ENCODE results near the gene ZNF200. TPM values are rescaled to one million over a fixed set of nuclear protein-coding genes. Genes with fewer than 3 reads are reported as not detected.

ZNF200 gene
- total RNA-seq, 4 donors from 2014 or later: 5.2 to 10.2 (median 9.1) TPM

DNA sequence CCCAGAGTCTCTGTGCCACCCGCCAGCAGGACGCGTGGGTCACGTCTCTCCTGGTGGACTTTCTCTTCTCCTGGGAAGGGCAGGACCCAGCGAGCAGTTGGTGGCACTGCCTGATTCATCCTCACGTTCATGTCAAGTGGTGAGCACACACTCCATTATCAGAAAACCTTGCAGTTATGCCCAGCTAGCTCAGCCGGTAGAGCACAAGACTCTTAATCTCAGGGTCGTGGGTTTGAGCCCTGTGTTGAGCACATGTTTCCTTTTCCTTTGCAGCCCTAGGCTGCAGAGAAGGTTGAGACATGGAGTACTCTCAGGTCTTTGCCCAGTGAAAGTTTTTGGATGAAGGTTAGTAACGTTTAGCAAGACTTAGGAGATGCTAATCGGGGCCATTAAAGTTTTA lies 39.0 kb downstream of the ZNF200 start:
- peaks cover 0 to 68% of the 10 kb centered on the region in 2 donors for H3K27me3 ChIP-seq
- WGBS, 2 donors: 74 to 77% methylated on average over 7 to 10 of the region's 10 CpGs

DNA sequence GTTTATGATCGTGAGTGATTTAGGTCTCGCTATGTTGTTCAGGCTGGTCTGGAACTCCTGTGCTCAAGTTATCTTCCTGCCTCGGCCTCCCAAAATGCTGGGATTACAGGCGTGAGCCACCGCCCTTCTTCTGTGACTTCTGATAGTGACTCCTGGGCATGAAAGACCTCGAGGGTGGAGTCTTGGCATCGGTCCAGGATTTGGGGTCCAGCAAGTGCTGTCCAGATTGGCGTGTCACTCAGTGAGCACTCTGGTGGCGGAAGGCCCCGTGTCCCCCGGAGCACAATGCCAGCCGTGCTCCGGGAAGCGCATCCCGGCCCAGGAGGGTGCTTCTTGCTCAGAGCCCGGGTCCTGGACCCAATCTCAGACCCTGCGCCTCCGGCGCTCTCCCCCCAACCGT lies 40.2 kb downstream of the ZNF200 start:
- H3K4me1 ChIP-seq: peaks cover 0 to 6% (median under 1%) of the 10 kb centered on the region in 4 donors
- TF ChIP-seq, protein P1, sequence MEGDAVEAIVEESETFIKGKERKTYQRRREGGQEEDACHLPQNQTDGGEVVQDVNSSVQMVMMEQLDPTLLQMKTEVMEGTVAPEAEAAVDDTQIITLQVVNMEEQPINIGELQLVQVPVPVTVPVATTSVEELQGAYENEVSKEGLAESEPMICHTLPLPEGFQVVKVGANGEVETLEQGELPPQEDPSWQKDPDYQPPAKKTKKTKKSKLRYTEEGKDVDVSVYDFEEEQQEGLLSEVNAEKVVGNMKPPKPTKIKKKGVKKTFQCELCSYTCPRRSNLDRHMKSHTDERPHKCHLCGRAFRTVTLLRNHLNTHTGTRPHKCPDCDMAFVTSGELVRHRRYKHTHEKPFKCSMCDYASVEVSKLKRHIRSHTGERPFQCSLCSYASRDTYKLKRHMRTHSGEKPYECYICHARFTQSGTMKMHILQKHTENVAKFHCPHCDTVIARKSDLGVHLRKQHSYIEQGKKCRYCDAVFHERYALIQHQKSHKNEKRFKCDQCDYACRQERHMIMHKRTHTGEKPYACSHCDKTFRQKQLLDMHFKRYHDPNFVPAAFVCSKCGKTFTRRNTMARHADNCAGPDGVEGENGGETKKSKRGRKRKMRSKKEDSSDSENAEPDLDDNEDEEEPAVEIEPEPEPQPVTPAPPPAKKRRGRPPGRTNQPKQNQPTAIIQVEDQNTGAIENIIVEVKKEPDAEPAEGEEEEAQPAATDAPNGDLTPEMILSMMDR (IDR thresholded peaks at IDR 0.05): no peak
- TF ChIP-seq EP300 (IDR thresholded peaks at IDR 0.05) (no peak), POLR2A (IDR thresholded peaks at IDR 0.05) (no peak)
- DNase-seq (ENCODE audit: low spot score in 2 of 2): no peak
- no peak overlapping the region for H3K4me3 ChIP-seq
- no peaks in the 10 kb centered on the region for H3K36me3 ChIP-seq
- H3K9me3 ChIP-seq: peaks cover 0 to 12% (median 0%) of the 10 kb centered on the region in 4 donors
- peaks cover 0 to 80% of the 10 kb centered on the region in 2 donors for H3K27me3 ChIP-seq
- no peak overlapping the region for H3K27ac ChIP-seq
- 82 to 85% methylated on average over 12 to 20 of the region's 20 CpGs for WGBS, 2 donors

More for the DNA sequence above, 39.0 kb downstream of the ZNF200 start:
- DNase-seq (ENCODE audit: low spot score in 2 of 2): no peak
- Histone ChIP-seq H3K9me3 (peaks cover 0 to 13% (median 0%) of the 10 kb centered on the region in 4 donors), H3K4me3 (no peak overlapping the region), H3K36me3 (no peaks in the 10 kb centered on the region), H3K4me1 (no peaks in the 10 kb centered on the region), H3K27ac (no peak overlapping the region)
- no peak for TF ChIP-seq EP300 (IDR thresholded peaks at IDR 0.05)

DNA sequence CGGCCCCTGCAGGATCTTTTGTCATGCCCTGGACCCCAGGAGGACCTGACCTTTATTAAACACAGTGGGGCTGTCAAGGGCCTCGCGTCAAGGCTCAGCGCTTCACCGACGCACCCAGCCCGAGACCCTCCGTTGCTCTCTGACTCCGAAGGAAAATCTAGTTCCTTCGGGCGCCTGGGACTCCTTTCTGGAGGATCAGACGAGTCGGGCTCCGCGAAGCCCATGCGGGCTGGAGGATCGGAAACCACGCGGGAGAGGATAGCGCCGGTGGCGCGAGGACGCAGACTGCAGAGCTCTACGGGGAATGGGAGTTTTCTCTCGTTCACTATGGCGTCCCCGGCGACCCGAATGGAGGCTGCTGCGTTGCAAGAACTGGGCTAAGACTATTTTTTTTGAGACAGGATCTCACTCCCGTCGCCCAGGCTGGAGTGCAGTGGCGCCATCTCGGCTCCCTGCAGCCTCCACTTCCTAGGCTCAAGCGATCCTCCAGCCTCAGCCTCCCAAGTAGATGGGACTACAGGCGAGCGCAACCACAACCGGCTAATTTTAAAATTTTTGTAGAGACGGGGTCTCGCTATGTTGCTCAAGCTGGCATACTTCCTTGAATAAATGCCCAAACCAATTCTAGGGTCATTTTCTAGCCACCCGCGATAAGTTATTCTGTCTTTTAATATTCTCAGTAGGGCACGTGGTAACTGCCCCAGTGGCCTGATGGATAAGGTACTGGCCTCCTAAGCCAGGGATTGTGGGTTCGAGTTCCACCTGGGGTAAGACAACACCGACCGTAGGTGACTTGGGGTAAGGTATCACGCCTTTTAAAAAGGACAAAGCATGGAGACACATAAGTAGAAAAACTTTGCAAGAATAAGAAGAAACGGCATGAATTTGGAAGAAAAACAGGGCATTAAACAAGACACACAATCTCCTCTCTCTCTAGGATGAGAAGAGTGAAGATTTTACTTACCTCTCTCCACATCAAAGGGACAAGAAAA lies 41.4 kb downstream of the ZNF200 start:
- Histone ChIP-seq H3K36me3 (no peaks in the 10 kb centered on the region), H3K9me3 (peaks cover 0 to 12% (median 0%) of the 10 kb centered on the region in 4 donors), H3K27ac (no peak overlapping the region), H3K4me3 (no peak overlapping the region), H3K27me3 (peaks cover 0 to 89% of the 10 kb centered on the region in 2 donors), H3K4me1 (peaks cover 0 to 19% (median 6%) of the 10 kb centered on the region in 4 donors)
- DNase-seq (ENCODE audit: low spot score in 2 of 2): no peak
- WGBS, 2 donors: 77% methylated on average over 48 to 49 of the region's 49 CpGs
- TF ChIP-seq POLR2A (IDR thresholded peaks at IDR 0.05) (no peak), EP300 (IDR thresholded peaks at IDR 0.05) (no peak)
- TF ChIP-seq, protein P1 (IDR thresholded peaks at IDR 0.05): no peak

DNA sequence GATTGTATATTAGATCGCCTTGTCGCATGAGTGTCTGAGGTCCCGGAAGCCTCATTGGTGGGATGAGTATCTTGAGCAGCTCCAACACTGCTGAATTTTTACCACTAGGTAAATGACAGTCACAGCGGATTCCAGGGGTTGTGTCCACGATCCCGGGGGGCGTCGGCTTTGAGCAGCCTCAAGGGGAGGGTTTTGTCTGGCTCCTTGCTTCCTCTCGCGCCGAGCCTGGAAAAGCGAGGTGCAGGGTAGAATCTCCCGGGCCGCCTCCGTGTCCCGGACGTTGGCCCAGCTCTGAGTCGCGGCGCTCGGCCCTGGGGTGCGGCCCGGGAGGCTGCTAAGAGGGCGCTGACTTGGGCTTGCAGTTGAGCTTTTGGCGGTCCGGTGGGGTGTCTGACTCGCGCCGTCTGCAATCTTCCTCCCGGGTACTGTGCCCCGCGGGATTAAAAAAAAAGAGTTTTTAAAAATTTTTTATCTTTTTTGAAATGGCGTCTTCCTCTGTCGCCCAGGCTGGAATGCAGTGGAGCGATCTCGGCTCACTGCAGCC lies 42.4 kb downstream of the ZNF200 start:
- WGBS, 2 donors: 51 to 53% methylated on average over 36 of the region's 36 CpGs
- DNase-seq (ENCODE audit: low spot score in 2 of 2): no peak
- Histone ChIP-seq H3K9me3 (peaks cover 0 to 12% (median 0%) of the 10 kb centered on the region in 4 donors), H3K27ac (no peak overlapping the region), H3K4me1 (peaks cover 0 to 25% (median 8%) of the 10 kb centered on the region in 4 donors), H3K27me3 (peaks cover 0 to 98% of the 10 kb centered on the region in 2 donors), H3K4me3 (no peak overlapping the region), H3K36me3 (no peaks in the 10 kb centered on the region)
- TF ChIP-seq, protein P1 (IDR thresholded peaks at IDR 0.05): no peak
- TF ChIP-seq EP300 (IDR thresholded peaks at IDR 0.05): no peak
- TF ChIP-seq POLR2A (IDR thresholded peaks at IDR 0.05): no peak

DNA sequence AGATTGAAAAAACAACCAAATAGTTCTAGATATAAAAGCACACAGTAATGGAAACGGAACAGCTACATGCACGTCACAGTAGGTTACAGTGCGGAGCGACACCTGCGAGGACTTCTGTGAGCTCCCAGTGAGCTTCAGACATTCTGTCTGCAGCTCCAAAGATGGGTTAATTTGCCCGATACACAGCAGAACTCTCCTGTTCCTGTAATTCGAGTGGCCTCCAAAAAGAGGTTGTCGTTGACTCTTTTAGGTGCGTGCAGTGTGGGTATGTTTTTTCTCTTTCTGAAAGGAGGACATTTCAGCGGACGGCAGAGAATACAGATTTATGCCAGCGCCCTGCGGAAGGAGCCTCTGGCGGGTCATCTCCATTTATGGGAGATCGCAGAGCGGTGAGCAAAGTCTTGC lies 44.0 kb downstream of the ZNF200 start:
- H3K4me3 ChIP-seq: no peak overlapping the region
- TF ChIP-seq, protein P1 (IDR thresholded peaks at IDR 0.05): no peak
- TF ChIP-seq EP300 (IDR thresholded peaks at IDR 0.05) (no peak), POLR2A (IDR thresholded peaks at IDR 0.05) (no peak)
- H3K27me3 ChIP-seq: peaks cover 0 to 99% of the 10 kb centered on the region in 2 donors

More for the DNA sequence above, 44.0 kb downstream of the ZNF200 start:
- no peak for DNase-seq (ENCODE audit: low spot score in 2 of 2)
- Histone ChIP-seq H3K4me1 (peaks cover 0 to 25% (median 8%) of the 10 kb centered on the region in 4 donors), H3K9me3 (peaks cover 0 to 12% (median 0%) of the 10 kb centered on the region in 4 donors), H3K27ac (no peak overlapping the region), H3K36me3 (no peaks in the 10 kb centered on the region)
- 8 to 11% methylated on average over 16 of the region's 16 CpGs for whole genome bisulfite sequencing, 2 donors
